Body of pancreas (tissue), 4 donors: ENCODE results near the gene MRAS.

Source experiments
- POLR2A ChIP-seq, 3 donors: fragments of 450-650 bp; IDR thresholded peaks; one replicate each; pipeline ENCODE4 v1.6.1; 2016; ENCODE audit warnings: antibody characterized with exemption in 3 of 3, mild to moderate bottlenecking in 2 of 3
- TF ChIP-seq, protein P1 (sequence below), 7 experiments: fragments of 450-650 bp in 4 of 7; fragments of 200-600 bp in 3 of 7; sonication (generic) in 3 of 7; IDR thresholded peaks; one replicate each; pipeline ENCODE4 v1.5.1; 2016 to 2019; ENCODE audit warnings: antibody characterized with exemption in 7 of 7

DNA sequence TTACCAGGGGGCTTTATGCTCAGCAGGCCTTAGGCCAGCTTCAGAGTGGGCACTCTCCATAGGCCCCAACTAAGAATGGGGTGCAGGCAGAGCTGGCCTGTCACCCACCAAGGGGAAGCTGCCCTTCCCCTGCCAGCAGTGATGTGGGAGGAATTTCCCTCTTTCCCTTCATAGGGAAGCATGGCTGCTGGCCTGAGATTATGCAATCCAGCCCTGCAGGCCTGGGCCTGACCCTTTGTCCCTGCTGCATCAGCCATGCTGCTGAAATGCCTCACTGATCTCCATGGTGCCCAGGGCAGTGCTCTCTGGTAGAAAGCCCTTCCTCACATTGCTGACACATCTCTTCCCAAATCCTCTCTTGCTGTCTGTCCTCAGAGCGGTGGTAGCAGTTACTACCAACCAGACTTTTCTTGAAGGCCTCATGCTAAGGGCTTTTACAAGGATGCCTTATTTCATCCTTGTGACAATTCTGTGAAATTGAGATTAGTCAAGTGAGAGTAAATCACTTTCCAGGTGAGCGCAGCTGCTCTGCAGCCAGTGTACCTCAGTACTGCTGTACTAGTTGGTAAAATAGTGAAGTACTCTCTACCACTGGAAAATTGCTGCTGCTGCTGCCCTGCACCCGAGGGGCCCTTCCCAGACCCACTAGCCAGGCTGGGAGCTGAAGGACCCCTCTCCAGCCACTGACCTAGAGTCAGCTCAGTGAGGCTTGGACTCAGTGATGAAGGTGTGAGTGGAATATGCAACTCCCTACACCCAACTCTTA, 33.8 kb downstream of the MRAS start:
- TF ChIP-seq, protein P1, sequence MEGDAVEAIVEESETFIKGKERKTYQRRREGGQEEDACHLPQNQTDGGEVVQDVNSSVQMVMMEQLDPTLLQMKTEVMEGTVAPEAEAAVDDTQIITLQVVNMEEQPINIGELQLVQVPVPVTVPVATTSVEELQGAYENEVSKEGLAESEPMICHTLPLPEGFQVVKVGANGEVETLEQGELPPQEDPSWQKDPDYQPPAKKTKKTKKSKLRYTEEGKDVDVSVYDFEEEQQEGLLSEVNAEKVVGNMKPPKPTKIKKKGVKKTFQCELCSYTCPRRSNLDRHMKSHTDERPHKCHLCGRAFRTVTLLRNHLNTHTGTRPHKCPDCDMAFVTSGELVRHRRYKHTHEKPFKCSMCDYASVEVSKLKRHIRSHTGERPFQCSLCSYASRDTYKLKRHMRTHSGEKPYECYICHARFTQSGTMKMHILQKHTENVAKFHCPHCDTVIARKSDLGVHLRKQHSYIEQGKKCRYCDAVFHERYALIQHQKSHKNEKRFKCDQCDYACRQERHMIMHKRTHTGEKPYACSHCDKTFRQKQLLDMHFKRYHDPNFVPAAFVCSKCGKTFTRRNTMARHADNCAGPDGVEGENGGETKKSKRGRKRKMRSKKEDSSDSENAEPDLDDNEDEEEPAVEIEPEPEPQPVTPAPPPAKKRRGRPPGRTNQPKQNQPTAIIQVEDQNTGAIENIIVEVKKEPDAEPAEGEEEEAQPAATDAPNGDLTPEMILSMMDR (IDR thresholded peaks at IDR 0.05), result no peak
- TF ChIP-seq POLR2A (IDR thresholded peaks at IDR 0.05), result no peak
